GM18873 (cell line): ENCODE data around the gene CUL3.
"Not testable (repeated sequence)": the region's sequence is repeated elsewhere in the genome, so short reads cannot be mapped to it uniquely, and the experiment has no call there.

Experiments
- ATAC-seq: cut with Tn5 transposase; IDR thresholded peaks from one replicate; pipeline ENCODE4 v1.9.1; 2021; ENCODE audit warnings: mild to moderate bottlenecking, moderate library complexity, moderate number of reproducible peaks; ENCODE audit not compliant: unreplicated experiment, low FRiP score

Gene CUL3

GRCh38 chr2:224546926-224547325 lies 38.2 kb downstream of the CUL3 start:
- no peak for ATAC-seq

- ATAC-seq = peak; percentile 60
These were observed 39.1 kb downstream of the CUL3 start for GRCh38 chr2:224545884-224546644.

- no peak for ATAC-seq
These were observed 41.2 kb downstream of the CUL3 start for GRCh38 chr2:224543939-224544338.

- ATAC-seq = no peak
These were observed 46.5 kb downstream of the CUL3 start for GRCh38 chr2:224538561-224539138.

- no peak for ATAC-seq
These were observed 52.2 kb downstream of the CUL3 start for GRCh38 chr2:224532931-224533330.

- no peak for ATAC-seq
These were observed 52.7 kb downstream of the CUL3 start for GRCh38 chr2:224532441-224532840.

- ATAC-seq = no peak
These were observed 57.0 kb downstream of the CUL3 start for GRCh38 chr2:224528171-224528570.

DNA sequence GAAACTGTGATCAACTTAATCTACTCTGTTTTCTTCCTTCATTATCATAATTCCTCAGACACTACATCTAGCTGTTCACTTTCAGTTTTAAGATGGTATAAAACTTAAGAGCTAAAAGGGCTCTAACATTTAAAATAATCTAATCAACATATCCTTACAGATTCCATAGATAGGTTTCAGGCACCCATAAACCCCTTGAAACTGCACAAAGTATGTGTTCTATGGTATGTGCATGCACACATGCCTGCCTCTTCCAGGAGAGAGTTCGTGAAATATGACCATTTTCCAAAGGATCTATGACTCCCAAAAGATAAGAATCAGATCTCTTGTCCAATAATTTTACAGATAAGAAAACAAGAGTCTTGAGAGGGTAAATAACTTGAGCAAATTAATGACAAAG lies 59.4 kb downstream of the CUL3 start:
- no peak for ATAC-seq

DNA sequence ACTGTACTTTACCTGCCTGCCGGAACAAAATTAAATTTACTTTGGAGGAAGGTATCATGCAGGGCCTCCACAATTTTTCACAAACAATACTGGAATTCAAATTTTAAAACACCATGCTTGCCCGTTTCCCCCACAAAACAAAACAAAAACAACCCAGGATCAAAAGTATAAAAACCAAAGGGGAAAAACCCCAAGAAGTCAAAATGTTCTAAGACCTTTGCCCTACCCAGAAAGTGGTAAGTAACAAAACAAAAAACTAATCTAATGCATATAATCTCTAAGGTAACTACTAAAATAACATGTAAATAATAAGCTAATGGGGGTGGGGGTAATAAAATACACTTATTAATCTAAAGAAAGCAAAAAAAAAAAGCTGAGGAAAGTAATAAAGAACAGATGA lies 60.5 kb downstream of the CUL3 start:
- ATAC-seq = no peak

- ATAC-seq = no peak
These were observed 61.3 kb downstream of the CUL3 start for GRCh38 chr2:224523626-224524577.

DNA sequence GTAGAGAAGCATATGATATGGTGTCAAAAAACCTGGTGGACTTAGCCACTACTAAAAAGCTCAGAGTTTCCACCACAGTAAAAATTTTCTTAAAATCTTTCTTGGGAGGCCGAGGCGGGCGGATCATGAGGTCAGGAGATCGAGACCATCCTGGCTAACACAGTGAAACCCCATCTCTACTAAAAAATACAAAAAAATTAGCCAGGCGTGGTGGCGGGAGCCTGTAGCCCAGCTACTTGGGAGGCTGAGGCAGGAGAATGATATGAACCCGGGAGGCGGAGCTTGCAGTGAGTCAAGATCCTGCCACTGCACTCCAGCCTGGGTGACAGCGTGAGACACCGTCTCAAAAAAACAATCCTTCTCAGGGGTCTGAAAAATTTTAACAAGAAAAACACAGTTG lies 62.7 kb downstream of the CUL3 start:
- ATAC-seq = not testable (repeated sequence)

DNA sequence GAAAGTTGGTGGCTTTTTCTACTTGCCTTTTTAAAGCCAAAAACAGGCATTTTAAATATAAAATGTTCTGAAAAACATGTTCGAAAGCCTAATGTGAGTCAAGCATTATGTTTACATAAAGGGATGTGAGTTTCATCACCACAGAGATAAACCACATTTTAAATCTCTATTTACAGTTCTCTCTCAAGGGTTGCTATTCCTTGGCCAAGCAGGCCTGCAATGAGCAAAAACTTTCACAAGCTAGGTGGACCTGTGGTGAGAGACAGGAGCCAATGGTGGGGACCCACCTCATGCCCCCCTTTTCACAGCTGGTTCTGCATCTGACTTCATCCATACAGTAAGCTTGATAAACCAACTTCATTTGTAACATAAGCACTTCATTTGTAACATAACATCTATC lies 65.1 kb downstream of the CUL3 start:
- ATAC-seq = peak; percentile 71

DNA sequence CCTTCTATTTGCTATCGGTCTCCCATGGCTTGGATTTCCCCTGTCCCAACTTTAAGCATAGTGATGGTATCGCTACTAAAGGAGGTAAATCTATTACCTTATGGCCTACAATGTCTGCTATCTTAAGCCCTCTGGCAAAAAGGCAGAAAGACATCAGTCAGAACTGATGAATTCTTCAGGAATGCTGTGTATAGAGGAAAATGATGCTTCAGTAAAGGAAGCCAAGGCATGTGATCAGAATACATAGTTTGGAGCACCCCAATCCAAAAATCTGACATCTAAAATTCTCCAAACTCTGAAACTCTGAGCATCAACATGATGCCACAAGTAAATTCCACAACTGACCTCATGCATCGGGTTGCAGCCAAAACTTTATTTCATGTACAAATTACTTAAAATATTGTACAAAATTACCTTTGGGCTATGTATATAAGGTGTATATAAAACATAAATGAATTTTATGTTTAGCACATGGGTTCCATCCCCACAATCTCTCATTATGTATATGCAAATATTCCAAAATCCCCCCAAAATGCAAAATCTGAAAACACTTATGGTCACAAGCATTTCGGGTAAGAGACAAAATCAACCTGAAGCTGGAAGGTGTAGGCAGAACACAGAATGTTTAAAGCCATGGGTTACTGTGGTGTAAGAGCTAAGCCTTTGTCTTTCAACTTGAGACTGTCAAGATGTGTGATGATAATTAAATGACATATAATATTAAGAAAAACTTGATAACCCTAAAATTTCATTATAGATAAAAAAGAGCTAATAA lies 66.2 kb downstream of the CUL3 start:
- ATAC-seq = no peak

DNA sequence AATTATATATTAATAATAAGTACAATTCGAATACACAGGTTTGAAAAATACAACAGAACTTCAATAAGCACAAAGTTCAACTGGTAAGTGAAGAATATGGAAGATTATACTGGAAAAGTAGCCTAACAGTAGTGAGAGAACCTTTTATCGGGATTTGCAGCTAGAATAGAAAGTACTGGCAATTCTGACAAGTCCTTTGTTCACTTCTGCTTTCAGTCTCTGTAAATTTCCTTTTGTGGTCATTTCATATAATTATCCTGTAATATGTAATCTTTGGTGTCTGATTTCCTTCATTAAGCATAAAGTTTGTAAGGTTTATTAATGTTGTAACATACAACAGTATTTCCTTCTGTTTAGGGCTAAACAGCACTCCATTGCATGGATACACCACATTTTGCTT lies 67.2 kb downstream of the CUL3 start:
- ATAC-seq = no peak

DNA sequence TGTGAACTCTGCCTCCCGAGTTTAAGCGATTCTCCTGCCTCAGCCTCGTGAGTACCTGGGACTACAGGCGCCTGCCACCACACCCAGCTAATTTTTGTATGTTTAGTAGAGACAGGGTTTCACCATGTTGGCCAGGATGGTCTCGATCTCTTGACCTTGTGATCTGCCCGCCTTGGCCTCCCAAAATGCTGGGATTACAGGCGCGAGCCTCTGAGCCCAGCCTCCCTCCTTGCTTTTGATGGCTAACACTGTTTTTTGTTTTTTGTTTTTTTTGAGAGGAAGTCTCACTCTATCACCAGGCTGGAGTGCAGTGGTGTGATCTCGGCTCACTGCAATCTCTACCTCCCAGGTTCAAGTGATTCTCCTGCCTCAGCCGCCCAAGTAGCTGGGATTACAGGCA lies 68.8 kb downstream of the CUL3 start:
- not testable (repeated sequence) for ATAC-seq

DNA sequence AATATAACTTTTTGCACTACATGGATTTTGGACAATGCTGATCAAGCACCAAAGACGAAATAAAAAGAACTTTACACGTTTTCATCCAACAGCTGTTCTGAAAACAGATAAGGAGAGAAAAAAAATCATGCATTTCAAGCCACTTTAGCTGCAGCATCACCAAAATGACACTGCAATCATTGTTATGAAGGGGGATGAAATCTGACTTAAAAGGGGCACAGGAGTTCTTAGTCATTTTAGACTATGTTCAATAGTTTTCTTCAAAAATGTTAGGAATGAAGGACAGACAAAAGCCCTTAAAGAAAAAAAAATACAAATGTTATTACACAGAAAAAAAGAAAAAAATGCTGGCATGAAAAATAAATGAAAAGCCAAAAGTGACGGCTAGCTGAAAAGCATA lies 71.2 kb downstream of the CUL3 start:
- no peak for ATAC-seq

GRCh38 chr2:224507789-224508188 lies 77.4 kb downstream of the CUL3 start:
- no peak for ATAC-seq

GRCh38 chr2:224506494-224506893 lies 78.7 kb downstream of the CUL3 start:
- ATAC-seq = no peak

DNA sequence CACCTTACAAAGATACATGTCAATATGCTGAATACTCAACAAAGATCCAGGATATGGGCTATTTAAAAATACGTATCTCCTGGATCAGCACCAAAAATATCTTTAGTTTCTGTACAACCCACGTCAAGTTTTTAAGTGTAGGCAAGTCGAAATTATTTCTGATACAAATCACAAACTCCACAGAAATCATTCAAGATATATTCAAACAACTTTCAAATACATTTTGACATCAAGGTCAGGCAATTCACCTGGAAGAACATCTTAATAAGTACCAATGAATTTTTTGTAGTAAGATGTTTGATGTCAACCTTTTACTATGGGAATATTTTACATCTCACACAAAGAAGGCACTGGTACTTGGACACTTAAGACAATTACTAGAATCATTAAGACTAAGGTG lies 86.2 kb downstream of the CUL3 start:
- ATAC-seq = no peak

DNA sequence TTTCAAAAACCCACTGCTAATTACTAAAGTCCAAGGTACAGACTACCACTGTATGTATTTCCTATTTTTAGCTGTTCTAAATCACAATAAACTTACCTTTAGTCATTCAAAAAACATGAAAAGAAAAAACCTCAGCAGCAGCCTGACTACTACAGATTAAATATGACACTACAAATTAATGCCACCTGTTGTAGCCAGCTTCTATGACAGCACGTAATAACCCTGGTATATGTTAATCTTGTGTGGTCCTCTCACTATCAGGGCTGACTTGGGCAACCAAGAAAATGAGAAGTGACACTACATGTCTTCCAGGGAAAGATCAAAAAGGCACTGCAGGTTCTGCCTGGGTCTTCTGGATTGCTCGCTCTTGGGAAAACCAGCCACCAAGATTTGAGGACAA lies 92.6 kb downstream of the CUL3 start:
- no peak for ATAC-seq
